PC-9 (cell line): ENCODE results near the gene IFI27L1.

ENCODE experiments used
- CTCF ChIP-seq: fragments of 200-600 bp; sonication (generic); conservative IDR thresholded peaks from 2 replicates; pipeline ENCODE4 v1.6.1; 2017; ENCODE audit warnings: mixed run types, antibody characterized with exemption, mild to moderate bottlenecking, moderate library complexity
- EZH2 ChIP-seq: fragments of 200-600 bp; sonication (generic); IDR thresholded peaks from 2 replicates; pipeline ENCODE4 v1.8.0; 2017; ENCODE audit warnings: antibody characterized with exemption, low read depth

GRCh38 chr14:94121485-94121884, 40.4 kb downstream of the IFI27L1 start:
- TF ChIP-seq CTCF (no peak), EZH2 (no peak)
